ENCODE data around the gene PBX3.
"Not testable (repeated sequence)": the region's sequence is repeated elsewhere in the genome, so short reads cannot be mapped to it uniquely, and the experiment has no call there.

The PBX3 gene

GRCh38 chr9:125774106-125774505, 26.9 kb downstream of the PBX3 start:
- no peak for DNase-seq (ENCODE audit: low spot score)
- no peak for FAIRE-seq

GRCh38 chr9:125776789-125777188, 29.6 kb downstream of the PBX3 start:
- DNase-seq (ENCODE audit: low spot score); FAIRE-seq: not testable (repeated sequence)

GRCh38 chr9:125778538-125779219, 31.5 kb downstream of the PBX3 start:
- not testable (repeated sequence) for FAIRE-seq; DNase-seq (ENCODE audit: low spot score)

- FAIRE-seq; DNase-seq (ENCODE audit: low spot score): not testable (repeated sequence)
Observed at GRCh38 chr9:125779220-125779565, 32.0 kb downstream of the PBX3 start.

- FAIRE-seq (no peak), DNase-seq (ENCODE audit: low spot score) (no peak)
Observed at GRCh38 chr9:125782718-125783117, 35.5 kb downstream of the PBX3 start.

- FAIRE-seq (no peak), DNase-seq (ENCODE audit: low spot score) (no peak)
Observed at GRCh38 chr9:125784286-125785049, 37.3 kb downstream of the PBX3 start.

- no peak for FAIRE-seq
- no peak for DNase-seq (ENCODE audit: low spot score)
Observed at GRCh38 chr9:125785248-125785751, 38.1 kb downstream of the PBX3 start.

- no peak for DNase-seq (ENCODE audit: low spot score)
- FAIRE-seq, result no peak
Observed at GRCh38 chr9:125787715-125788114, 40.5 kb downstream of the PBX3 start.

GRCh38 chr9:125789196-125789595, 42.0 kb downstream of the PBX3 start:
- no peak for FAIRE-seq
- DNase-seq (ENCODE audit: low spot score), result no peak

- no peak for DNase-seq (ENCODE audit: low spot score)
- no peak for FAIRE-seq
Observed at GRCh38 chr9:125794708-125795107, 47.5 kb downstream of the PBX3 start.

- no peak for FAIRE-seq
- DNase-seq (ENCODE audit: low spot score), result no peak
Observed at GRCh38 chr9:125795970-125796596, 48.9 kb downstream of the PBX3 start.

- FAIRE-seq, result no peak
Observed at GRCh38 chr9:125797930-125798329, 50.8 kb downstream of the PBX3 start.

GRCh38 chr9:125803526-125803925, 56.4 kb downstream of the PBX3 start:
- DNase-seq (ENCODE audit: low spot score) (no peak), FAIRE-seq (no peak)

More at GRCh38 chr9:125797930-125798329, 50.8 kb downstream of the PBX3 start:
- no peak for DNase-seq (ENCODE audit: low spot score)

GRCh38 chr9:125805057-125805456, 57.9 kb downstream of the PBX3 start:
- no peak for FAIRE-seq
- DNase-seq (ENCODE audit: low spot score), result no peak

- no peak for FAIRE-seq
- DNase-seq (ENCODE audit: low spot score), result no peak
Observed at GRCh38 chr9:125805586-125805985, 58.4 kb downstream of the PBX3 start.

- DNase-seq (ENCODE audit: low spot score), result no peak
- no peak for FAIRE-seq
Observed at GRCh38 chr9:125807079-125807478, 59.9 kb downstream of the PBX3 start.

- no peak for FAIRE-seq
- no peak for DNase-seq (ENCODE audit: low spot score)
Observed at GRCh38 chr9:125810161-125810560, 63.0 kb downstream of the PBX3 start.

- FAIRE-seq, result no peak
- DNase-seq (ENCODE audit: low spot score), result no peak
Observed at GRCh38 chr9:125811002-125811401, 63.8 kb downstream of the PBX3 start.

GRCh38 chr9:125812403-125812802, 65.2 kb downstream of the PBX3 start:
- no peak for DNase-seq (ENCODE audit: low spot score)
- FAIRE-seq, result no peak

GRCh38 chr9:125815568-125815967, 68.4 kb downstream of the PBX3 start:
- peak; percentile 29 for DNase-seq (ENCODE audit: low spot score)
- no peak for FAIRE-seq

- no peak for FAIRE-seq
- no peak for DNase-seq (ENCODE audit: low spot score)
Observed at GRCh38 chr9:125816321-125816720, 69.1 kb downstream of the PBX3 start.

GRCh38 chr9:125820100-125820804, 73.1 kb downstream of the PBX3 start:
- no peak for DNase-seq (ENCODE audit: low spot score)

More at GRCh38 chr9:125820100-125820804, 73.1 kb downstream of the PBX3 start:
- FAIRE-seq, result no peak
